LHCN-M2 (cell line): ENCODE results near the gene FARSA. TPM values are rescaled to one million over a fixed set of nuclear protein-coding genes. Genes with fewer than 3 reads are reported as not detected.
"Not testable (repeated sequence)": the region's sequence is repeated elsewhere in the genome, so short reads cannot be mapped to it uniquely, and the experiment has no call there.

Source experiments
- DNase-seq: peaks from one replicate; pipeline ENCODE4 v3.0.0-alpha.2; 2012; ENCODE audit warnings: low read depth
- polyA plus RNA-seq: library from polyadenylated mRNA; unstranded; fragments of >200 nt; gene quantifications from one replicate; pipeline ENCODE4 v1.2.1, GENCODE V29; 2012; ENCODE audit warnings: missing spikeins
- total RNA-seq: library from RNA; depleted of rRNA; stranded (reverse); fragments of >200 nt; gene quantifications from 2 replicates; pipeline ENCODE4 v1.2.3, GENCODE V29; 2014; rRNA removed

Gene FARSA
- 64.0 and 77.4 TPM in 2 replicates for total RNA-seq
- 66.8 TPM for polyA plus RNA-seq

DNA sequence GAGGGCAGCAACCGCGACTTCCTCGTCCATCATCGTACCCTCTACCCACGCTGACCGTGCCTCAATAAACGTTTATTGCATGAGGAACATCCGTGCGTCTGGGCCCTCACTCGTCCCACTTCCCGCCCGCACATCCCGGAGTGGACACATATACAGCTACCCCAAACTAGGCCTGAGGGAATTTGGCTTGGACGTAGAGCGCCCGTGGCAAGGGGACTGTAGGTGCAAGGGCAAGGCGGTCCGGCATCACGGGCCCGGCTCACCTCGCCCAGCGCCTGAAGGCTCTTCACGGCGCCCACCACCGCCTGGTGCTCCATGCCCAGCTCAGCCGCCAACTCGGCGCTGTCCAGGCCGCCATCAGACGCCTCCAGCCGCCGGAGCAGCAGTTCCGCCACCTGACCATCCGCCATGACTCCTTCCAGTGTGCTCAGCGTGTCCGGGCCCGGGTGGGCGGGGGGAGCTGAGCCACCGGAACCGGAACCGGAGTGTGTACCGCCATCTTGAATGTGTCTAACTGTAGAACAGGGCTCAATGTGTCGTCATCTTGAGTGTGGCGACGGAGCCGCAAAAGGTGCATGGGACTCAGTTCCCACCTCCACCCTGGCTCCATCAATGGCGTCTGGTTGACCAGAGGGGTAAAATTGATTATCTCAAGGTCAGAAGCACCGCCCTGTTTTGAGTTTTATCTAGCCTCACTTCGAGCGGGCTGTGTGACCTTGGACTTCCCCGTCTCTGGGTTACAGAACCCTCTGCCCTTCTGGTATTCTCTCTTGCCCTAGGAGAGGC is at the start of gene FARSA:
Gene FARSA (minus strand): TSS at position 425 of the 786 bp plus-strand sequence. CDS start 15 bp downstream, at position 410.
- DNase-seq = peak; percentile 86

DNA sequence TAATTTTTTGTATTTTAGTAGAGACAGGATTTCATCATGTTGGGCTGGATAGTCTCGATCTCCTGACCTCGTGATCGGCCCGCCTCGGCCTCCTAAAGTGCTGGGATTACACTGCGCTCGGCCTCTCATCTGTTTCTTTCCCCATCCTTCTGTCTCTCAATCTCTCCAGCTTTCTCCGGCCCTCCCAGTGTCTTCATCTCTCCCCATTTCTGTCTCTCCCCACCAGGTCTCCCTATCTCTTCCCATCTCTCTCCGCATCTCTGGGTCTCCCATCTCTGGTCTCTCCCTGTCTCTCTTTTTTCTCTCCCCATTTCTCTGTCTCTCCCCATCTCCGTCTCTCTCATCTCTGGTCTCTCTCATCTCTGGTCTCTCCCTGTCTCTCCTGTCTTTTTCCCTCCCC is 49.6 kb upstream of the FARSA start:
- no peak for DNase-seq

DNA sequence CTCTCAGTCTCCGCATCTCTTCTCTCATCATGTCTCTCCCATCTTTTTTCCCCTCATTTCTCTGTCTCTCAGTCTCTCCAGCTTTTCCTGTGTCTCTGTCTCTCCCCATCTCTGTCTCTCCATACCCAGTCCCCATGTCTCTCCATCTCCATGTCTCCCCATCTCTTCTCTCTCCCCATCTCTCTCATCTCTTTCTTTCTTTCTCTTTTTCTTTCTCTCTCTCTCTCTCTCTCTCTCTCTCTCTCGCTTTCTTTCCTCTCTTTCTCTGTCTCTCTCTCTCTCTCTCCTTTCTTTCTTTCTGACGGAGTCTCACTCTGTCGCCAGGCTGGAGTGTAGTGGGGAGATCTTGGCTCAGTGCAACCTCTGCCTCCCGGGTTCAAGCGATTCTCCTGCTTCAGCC is 49.1 kb upstream of the FARSA start:
- DNase-seq = no peak

DNA sequence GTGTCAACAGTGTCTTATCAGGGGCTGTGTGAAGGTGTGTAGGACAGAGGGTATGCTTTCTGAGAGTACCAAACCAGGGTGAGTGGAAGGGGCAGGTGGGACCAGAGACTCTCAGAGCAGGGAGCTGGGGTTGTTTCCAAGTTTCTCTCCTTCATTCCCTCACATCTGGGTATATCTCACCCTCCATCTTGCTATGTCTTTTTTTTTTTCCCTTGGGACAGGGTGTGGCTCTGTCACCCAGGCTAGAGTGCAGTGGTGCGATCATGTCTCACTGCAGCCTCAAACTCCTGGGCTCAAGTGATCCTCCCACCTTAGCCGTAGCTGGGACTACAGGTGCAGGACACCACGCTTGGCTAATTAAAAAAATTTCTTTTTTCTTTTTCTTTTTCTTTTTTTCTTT is 46.5 kb upstream of the FARSA start:
- no peak for DNase-seq

DNA sequence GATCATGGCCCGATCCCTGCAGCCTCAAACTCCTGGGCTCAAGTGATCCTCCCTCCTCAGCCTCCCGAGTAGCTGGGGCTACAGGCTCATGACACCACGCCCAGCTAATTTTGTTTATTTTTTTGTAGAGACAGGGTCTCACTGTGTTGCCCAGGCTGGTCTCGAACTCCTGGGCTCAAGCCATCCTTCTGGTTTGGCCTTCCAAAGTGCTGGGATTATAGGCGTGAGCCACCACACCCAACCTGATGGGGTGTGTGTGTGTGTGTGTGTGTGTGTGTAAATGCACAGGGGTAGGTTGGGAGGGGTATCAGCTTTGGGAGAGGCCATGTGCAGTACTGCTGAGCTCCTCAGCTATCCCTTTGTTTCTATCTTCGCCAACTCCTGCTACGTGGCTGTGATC is 42.6 kb upstream of the FARSA start:
- DNase-seq = not testable (repeated sequence)

DNA sequence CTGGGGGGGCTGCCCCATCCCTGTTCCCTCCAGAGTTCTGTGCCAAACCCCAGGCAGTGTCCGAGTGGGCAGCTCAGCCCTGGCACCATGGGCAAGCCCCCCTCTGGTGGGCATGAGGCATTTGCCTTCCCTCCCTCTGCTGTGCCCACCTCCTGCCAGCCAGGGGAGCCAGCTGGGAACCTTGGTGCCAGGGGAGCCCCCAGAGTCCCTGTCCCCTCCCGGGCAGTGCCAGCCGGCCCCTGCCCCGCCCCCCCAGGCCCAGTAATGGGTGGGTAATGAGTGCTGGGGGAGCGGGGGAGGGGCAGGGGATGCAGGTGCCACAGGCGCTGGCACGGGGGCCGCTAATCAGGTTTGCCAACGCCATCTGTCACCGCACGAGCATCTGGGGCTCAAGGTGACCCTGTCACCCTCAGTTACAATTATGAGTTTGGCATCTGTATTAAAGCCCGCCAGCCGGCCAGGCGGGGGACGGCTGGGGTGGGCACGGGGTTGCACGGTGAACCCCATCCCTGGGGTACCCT is 41.8 kb upstream of the FARSA start:
- no peak for DNase-seq

DNA sequence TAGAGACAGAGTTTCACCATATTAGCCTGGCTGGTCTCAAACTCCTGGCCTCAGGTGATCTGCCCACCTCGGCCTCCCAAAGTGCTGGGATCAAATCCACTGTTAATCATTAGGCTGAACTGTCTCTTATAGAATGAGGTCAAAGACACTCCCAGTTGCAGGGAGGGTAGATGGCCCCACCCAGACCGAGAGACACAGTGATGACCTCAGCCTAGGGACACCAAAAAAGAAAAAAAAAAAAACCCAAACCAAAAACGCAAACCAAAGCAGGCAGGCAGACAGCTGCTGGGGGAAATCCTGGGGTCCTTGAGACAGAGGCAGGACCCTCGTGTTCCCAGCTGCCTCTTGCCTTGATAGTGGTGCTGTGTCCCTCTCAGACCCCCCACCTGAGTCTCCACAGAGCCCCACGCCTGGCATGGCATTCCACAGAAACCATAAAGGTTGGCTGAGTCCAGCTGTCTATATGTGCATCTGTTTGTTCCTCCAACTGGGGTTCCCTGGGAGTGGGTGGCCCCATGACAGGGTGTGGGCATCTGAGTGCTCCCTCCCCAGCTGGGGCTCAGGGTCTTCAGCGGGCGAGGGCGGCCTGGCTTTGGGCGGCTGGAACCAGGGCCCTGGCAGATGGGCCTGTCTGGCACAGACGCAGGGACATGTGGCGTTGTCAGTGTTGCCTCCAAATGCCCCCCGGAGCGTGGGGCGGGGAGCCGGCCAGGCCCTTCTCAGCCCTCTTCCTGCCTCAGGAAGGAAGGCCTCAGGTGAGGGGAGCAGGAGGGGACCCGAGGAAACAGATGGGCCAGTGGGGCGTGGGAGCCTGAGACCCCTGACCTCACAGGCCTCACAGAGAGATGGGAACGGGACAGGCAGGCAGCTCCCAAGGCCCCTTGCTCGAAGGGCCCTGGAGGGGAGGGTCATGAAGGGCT is 41.0 kb upstream of the FARSA start:
- DNase-seq = no peak

DNA sequence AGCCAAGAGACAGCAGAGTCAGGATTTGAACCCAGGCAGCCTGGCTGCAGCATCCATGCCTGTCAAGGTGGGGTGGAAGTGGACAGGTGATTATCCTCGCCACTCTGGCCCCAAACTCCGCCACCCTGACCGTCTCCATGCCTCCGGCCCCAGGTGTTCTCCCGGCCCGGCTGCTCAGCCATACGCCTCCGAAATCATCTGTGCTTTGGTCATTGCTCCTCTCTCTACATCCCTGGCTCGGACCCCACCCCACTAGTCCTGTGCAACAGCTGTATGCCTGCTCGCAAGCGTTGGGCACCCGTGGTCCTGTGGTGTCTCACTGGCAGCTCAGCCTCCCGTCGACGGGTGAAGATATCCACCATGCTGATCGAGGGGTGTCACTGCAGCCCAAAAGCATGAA is 39.7 kb upstream of the FARSA start:
- DNase-seq = no peak

DNA sequence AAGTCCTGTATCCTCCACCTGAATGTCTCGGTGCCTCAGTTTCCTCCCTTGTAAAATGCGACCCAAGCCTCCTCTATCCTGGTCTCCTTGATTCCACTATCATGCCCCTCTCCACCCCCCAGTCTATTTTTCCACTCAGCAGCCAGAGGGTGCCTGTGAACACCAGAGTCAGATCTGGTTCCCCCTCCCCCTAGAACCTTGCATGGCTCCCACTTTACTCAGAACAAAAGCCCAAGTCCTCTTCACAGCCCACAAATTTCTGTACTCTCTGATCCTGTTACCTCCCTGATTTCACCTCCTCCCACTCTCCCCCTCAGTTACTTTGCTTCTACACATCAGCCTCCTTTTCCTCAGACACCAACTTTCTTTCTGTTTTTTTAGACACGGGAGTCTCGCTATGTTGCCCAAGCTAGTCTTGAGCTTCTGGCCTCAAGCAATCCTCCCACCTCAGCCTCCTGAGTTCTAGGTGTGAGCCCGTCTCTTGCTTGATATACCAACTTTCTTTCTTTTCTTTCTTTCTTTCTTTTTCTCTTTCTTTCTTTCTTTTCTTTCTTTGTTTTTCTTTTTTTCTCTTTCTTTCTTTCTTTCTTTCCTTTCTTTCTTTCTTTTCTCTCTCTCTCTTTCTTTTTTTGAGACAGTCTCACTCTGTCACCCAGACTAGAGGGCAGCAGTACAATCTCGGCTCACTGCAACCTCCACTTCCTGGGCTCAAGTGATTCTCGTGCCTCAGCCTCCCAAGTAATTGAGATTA is 36.7 kb upstream of the FARSA start:
- DNase-seq = no peak

DNA sequence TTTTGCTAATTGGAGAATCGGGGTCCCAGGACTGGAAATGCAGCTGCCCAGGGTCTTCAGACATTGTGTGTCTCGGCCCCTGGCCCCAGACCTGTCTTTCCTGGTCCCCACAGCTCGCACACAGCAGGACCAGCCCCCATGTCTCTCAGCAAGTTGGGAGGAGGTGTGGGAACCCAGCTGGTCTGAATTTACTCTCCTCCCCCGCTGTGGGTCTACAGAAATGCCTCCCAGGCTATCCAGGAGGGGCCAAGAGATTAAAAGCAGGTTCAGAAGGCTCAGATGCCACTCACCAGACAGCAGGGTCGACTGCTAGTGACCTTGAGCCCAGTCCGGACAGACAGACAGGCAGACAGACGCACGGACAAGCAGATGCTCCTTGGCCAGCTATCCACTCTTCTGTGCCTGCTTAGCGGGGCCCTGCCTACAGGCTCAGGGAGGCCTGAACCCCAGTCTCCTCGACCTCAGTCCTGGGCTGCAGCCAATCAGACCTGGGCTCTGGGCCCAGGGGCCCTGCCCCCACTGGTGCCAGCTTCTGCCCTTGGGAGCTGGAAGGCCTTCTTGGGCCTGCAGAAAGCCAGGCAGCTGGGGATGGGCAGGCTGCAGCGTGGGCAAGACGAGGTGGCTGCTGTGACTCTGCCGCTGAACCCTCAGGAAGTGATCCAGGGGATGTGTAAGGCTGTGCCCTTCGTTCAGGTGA is 35.9 kb upstream of the FARSA start, which contains the start of gene DAND5:
Gene DAND5 (plus strand): TSS at position 285 of the 697 bp plus-strand sequence. CDS start 85 bp downstream, at position 370.
- DNase-seq = no peak

DNA sequence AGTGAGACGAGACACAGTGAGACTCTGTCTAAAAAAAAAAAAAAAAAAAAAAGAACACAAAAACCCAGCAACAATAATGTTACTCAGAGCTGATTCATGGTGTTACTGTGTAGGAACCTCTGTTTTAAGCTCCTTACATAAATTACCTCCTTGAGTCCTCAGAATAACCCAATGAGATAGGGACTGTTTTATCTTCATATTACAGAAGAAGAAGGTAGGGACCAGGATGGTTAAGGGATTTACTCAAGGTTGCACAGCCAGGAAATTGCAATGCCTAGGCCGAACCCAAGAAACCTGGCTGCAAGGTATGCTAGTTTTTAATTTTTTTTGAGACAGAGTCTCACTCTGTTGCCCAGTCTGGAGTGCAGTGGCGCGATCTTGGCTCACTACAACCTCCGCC is 34.4 kb upstream of the FARSA start:
- DNase-seq = no peak

DNA sequence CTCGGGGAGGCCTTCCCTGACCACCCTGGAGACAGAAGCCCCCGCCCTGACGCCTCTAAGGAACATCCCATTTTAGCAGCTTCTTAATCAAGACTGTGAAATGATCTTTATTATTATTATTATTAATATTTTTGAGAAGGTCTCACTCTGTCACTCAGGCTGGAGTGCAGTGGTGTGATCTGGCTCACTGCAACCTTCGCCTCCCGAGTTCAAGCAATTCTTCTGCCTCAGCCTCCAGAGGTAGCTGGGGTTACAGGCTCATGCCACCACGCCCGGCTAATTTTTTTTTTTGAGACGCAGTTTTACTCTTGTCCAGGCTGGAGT is 32.3 kb upstream of the FARSA start:
- no peak for DNase-seq

DNA sequence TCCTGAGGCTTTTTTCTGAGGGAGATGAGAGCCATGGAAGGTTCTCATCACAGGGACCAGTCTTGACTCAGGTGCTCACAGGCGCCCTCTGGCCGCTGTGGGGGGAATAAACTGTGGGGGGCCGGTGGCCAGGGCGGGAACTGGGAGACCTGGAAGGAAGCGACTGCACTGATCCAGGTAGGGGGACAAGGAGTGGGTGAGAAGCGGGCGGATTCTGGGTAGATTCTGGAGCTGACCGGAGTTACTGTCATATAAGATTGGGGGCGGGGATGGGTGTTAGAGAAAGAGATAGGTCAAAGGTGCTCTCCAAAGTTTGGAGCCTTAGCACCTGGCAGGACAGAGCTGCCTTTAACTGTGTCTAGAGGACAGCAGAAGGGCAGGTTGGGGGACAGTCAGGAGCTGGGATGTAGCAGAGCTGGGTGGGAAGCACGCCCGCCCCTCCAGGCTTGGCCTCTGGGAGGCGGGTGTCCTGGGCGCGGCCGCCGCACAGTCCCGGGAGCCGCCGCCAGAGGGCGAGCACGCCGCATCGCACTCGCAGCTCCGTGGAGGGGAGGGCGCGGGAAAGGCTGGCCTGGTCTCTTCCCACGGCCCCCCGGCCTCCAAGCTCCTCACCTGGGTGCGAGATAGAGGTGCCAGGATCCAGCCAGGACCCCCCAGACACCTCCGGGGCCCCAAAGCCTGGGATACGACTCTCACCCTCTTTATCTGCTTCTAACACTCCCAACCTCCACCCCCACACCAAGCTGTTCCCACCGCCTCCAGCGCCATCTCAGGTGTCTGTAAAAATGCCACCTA is 31.7 kb upstream of the FARSA start:
- peak; percentile 60 for DNase-seq

DNA sequence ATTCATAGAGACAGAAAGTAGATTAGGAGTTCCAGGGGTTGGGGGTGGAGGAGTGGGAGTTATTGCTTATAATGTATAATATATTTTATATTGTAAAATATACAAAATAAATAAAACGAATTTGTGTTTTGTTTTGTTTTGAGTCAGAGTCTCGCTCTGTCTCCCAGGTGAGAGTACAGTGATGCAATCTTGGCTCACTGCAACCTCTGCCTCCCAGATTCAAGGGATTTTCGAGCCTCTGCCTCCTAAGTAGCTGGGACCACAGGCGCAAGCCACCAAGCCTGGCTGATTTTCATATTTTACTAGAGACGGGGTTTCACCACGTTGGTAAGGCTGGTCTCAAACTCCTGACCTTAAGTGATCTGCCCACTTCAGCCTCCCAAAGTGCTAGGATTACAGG is 26.0 kb upstream of the FARSA start:
- no peak for DNase-seq

DNA sequence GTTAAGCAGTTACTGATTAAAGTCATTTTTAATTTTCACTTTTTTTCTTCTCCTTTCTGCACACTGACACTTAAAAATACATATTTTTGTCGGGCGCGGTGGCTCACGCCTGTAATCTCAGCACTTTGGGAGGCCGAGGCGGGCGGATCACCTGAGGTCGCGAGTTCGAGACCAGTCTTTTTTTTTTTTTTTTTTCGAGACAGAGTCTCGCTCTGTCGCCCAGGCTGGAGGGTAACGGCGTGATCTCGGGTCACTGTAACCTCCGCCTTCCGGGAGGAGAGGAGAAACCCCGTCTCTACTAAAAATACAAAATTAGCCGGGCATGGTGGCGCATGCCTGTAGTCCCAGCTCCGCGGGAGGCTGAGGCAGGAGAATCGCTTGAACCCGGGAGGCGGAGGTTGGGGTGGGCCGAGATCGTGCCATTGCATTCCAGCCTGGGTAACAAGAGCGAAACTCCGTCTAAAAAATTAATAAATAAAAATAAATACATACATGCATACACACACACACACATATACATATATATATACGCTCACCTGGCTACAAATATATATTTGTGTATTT is 24.0 kb upstream of the FARSA start:
- DNase-seq = not testable (repeated sequence)

DNA sequence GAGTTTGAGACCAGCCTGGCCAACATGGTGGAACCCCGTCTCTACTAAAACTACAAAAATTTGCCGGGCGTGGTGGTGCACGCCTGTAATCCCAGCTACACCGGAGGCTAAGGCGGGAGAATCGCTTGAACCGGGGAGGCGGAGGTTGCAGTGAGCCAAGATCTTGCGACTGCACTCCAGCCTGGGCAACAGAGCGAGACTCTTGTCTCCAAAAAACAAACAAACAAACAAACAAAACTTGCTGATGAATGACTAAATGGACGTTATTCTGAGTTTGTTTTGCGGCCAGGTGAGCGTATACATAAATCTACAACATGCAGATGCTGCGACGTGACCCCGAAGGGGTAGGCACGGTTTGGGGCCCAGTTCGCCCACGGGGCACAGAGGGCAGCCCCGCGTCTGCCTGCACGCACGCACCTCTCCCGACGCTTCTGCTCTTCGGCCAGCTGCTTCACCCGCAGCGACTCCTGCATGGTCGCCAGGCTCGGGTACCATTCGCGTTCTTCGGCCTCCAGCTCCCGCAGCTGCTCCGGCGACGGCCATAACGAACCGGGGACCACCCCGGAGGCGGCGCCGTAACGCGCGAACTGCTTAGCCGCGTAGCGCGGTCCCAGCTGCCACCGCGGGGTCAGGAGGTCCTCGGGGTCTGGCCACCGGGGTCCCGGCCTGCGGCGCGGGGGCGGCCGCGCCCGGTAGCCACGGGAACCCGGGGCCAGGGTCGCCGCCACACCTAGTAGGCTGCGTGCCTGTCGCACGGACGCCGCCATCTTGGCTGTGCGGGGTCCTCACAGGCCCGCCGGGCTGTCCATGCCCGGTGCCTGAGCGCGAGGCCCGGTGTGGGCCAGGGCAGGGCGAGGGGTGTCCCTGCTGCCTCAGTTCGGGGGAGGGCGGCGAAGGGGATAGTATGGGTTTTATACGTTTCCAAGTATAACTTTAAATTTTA is 23.2 kb upstream of the FARSA start, which contains the start of gene GADD45GIP1:
Gene GADD45GIP1 (minus strand): TSS at position 778 of the 943 bp plus-strand sequence. CDS start 11 bp downstream, at position 767.
- DNase-seq = peak; percentile 78

DNA sequence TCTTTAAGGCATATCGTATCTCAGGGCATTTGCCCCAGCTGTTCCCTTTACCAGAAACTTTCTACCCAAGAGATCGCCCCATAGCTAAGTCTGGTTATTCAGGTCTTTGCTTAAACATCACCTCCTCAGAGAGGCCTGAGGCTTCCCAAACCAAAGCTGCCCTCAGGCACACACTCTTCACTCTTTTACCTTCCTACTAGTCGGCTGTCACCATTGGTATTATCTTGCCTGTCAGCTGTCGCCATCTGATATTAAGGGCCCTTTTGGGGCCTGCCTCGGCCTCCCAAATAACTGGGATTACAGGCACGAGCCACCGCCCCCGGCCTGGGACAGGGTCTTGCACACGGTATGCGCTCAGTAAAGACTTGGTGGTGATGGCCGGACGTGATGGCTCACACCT is 22.5 kb upstream of the FARSA start:
- no peak for DNase-seq

DNA sequence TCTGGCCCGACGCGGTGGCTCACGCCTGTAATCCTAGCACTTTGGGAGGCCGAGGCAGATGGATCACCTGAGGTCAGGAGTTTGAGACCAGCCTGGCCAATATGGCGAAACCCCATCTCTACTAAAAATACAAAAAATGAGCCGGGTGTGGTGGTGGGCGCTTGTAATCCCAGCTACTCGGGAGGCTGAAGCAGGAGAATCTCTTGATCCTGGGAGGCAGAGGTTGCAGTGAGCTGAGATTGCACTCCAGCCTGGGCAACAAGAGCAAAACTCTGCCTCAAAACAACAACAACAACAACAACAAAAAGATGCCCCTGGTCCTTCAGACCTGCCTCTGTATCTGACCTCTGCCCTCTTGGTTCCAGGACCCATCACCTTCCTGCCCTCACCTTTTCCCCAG is 22.1 kb upstream of the FARSA start:
- DNase-seq = not testable (repeated sequence)

DNA sequence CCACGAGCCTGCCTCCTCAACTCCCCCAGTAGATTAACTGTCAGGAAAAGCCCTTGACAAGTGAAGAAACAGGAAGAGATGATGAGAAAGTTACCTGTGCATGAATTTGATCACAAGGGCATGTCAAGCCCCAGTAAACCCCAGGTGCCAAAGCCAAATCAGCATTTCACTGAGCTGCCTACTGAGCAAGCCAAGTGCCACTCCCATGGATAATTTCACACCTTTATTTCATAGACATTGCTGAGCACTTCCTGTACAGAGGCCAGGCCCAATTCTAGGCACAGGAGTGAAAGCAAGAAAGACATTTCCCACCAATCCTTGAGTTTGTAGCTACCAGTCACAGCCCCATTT is 21.1 kb upstream of the FARSA start:
- DNase-seq = no peak
